ENCODE measurements around the gene DAAM2.

DAAM2 gene

GRCh38 chr6:39950125-39950720 lies 158.0 kb downstream of the DAAM2 start:
- H3K4me1 Mint-ChIP-seq = no peaks in the 10 kb centered on the region
- no peak for TF ChIP-seq CTCF (IDR thresholded peaks at IDR 0.05; ENCODE audit: unreplicated experiment in 3 of 3)
- H3K9me3 Mint-ChIP-seq = no peaks in the 10 kb centered on the region
- H3K27me3 Mint-ChIP-seq (ENCODE audit: low read depth) = peaks cover 3% of the 10 kb centered on the region
- H3K36me3 Mint-ChIP-seq (ENCODE audit: low read depth) = no peaks in the 10 kb centered on the region
- H3K27ac Mint-ChIP-seq = no peak overlapping the region
- no peak overlapping the region for H3K4me3 Mint-ChIP-seq

- Mint-ChIP-seq H3K4me1 (no peaks in the 10 kb centered on the region), H3K27ac (no peak overlapping the region), H3K27me3 (ENCODE audit: low read depth) (peaks cover 3% of the 10 kb centered on the region), H3K9me3 (peaks cover 3% of the 10 kb centered on the region), H3K36me3 (ENCODE audit: low read depth) (no peaks in the 10 kb centered on the region), H3K4me3 (no peak overlapping the region)
- no peak for TF ChIP-seq CTCF (IDR thresholded peaks at IDR 0.05; ENCODE audit: unreplicated experiment in 3 of 3)
These were observed 159.0 kb downstream of the DAAM2 start for GRCh38 chr6:39951191-39951590.

- no peaks in the 10 kb centered on the region for H3K4me1 Mint-ChIP-seq
- H3K27me3 Mint-ChIP-seq (ENCODE audit: low read depth) = peaks cover 3% of the 10 kb centered on the region
- peaks cover 3% of the 10 kb centered on the region for H3K9me3 Mint-ChIP-seq
- no peak for TF ChIP-seq CTCF (IDR thresholded peaks at IDR 0.05; ENCODE audit: unreplicated experiment in 3 of 3)
- no peak overlapping the region for H3K4me3 Mint-ChIP-seq
- no peaks in the 10 kb centered on the region for H3K36me3 Mint-ChIP-seq (ENCODE audit: low read depth)
- no peak overlapping the region for H3K27ac Mint-ChIP-seq
These were observed 159.5 kb downstream of the DAAM2 start for GRCh38 chr6:39951716-39952115.

- TF ChIP-seq CTCF (IDR thresholded peaks at IDR 0.05; ENCODE audit: unreplicated experiment in 3 of 3) = no peak
- H3K36me3 Mint-ChIP-seq (ENCODE audit: low read depth) = no peaks in the 10 kb centered on the region
- H3K27me3 Mint-ChIP-seq (ENCODE audit: low read depth) = peaks cover 1% of the 10 kb centered on the region
- H3K4me1 Mint-ChIP-seq = no peaks in the 10 kb centered on the region
- H3K27ac Mint-ChIP-seq = no peak overlapping the region
- H3K9me3 Mint-ChIP-seq = peaks cover 5% of the 10 kb centered on the region
- H3K4me3 Mint-ChIP-seq = no peak overlapping the region
These were observed 160.0 kb downstream of the DAAM2 start for GRCh38 chr6:39952167-39952566.

- H3K9me3 Mint-ChIP-seq = peaks cover 11% of the 10 kb centered on the region
- no peak overlapping the region for H3K4me3 Mint-ChIP-seq
- H3K4me1 Mint-ChIP-seq = no peaks in the 10 kb centered on the region
- no peaks in the 10 kb centered on the region for H3K36me3 Mint-ChIP-seq (ENCODE audit: low read depth)
- H3K27me3 Mint-ChIP-seq (ENCODE audit: low read depth) = no peaks in the 10 kb centered on the region
- no peak for TF ChIP-seq CTCF (IDR thresholded peaks at IDR 0.05; ENCODE audit: unreplicated experiment in 3 of 3)
- H3K27ac Mint-ChIP-seq = no peak overlapping the region
These were observed 161.0 kb downstream of the DAAM2 start for GRCh38 chr6:39953076-39953618.

Measured in nephron (organoid).